ENCODE measurements around the gene THUMPD1.

DNA sequence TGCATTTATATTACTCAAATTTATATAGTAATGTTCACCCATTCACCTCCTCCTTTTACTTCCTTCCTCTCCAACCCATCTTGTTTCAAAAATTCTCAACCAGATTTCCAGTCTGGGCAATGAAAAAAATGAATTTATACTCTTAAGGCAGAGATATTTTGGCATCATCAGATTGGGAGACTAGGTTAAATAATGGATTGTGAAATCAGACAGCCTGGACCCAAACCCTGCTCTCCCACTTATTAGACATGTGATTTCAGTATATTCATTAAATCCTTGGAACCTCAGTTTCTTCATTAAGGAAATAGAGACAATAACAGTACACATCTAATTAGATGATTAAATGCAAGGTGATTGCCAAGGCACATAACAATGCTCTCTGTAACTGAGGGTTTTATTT is 52.0 kb downstream of the THUMPD1 start:
- TF ChIP-seq EZH2 (IDR thresholded peaks at IDR 0.05; ENCODE audit: insufficient read depth, poor library complexity, severe bottlenecking), result no peak
- no peak for TF ChIP-seq EZH2phosphoT487 (IDR thresholded peaks at IDR 0.05; ENCODE audit: insufficient read depth, low read depth)
